PC-9 (cell line): ENCODE measurements around the gene ESR2. TPM values are rescaled to one million over a fixed set of nuclear protein-coding genes. Genes with fewer than 3 reads are reported as not detected.

ENCODE experiments used
- BruUV-seq: library from RNA; stranded (reverse); fragments of 400-500 nt; replicated peaks from 2 replicates; lab custom pipeline; 2021; lab: Mats Ljungman, UMichigan
- CTCF ChIA-PET: fragments of 300-600 bp; sonication (Branson Sonifier 250); formaldehyde crosslinking; loops from one replicate; lab custom pipeline; 2022; ENCODE audit warnings: antibody characterized with exemption; lab: Charles Lee
- POLR2A ChIA-PET: fragments of 300-600 bp; sonication (Branson Sonifier 250); formaldehyde crosslinking; loops from one replicate; lab custom pipeline; 2022; ENCODE audit warnings: antibody characterized with exemption; ENCODE audit not compliant: unreplicated experiment; lab: Charles Lee
- DNase-seq, 2 experiments: peaks; one replicate each; pipeline versions ENCODE4 v3.0.0 to v3.0.0-alpha.2; 2015 to 2022; ENCODE audit warnings: mixed read lengths in 1 of 2
- H2AFZ ChIP-seq: fragments of 200-600 bp; sonication (generic); 2 replicates; pipeline ENCODE4 v1.8.1; 2017; ENCODE audit warnings: antibody characterized with exemption
- H3F3A ChIP-seq: fragments of 200-600 bp; sonication (generic); 2 replicates; pipeline ENCODE4 v1.8.1; 2017; ENCODE audit warnings: antibody characterized with exemption, mild to moderate bottlenecking, low read depth; ENCODE audit not compliant: insufficient read depth
- H3K27ac ChIP-seq: fragments of 200-600 bp; sonication (generic); 2 replicates; pipeline ENCODE4 v1.6.1; 2016; ENCODE audit warnings: mixed run types
- H3K27me3 ChIP-seq: fragments of 200-600 bp; sonication (generic); 2 replicates; pipeline ENCODE4 v1.6.1; 2016; ENCODE audit warnings: low read depth, mixed run types; ENCODE audit not compliant: insufficient read depth
- H3K36me3 ChIP-seq: fragments of 200-600 bp; sonication (generic); 2 replicates; pipeline ENCODE4 v1.6.1; 2016; ENCODE audit warnings: low read depth, mixed run types
- H3K4me1 ChIP-seq: fragments of 200-600 bp; sonication (generic); replicated peaks from 2 replicates; pipeline ENCODE4 v1.6.1; 2016; ENCODE audit warnings: mixed run types; ENCODE audit not compliant: insufficient read depth
- H3K4me2 ChIP-seq: fragments of 200-600 bp; sonication (generic); 2 replicates; pipeline ENCODE4 v1.6.1; 2017; ENCODE audit warnings: mixed run types
- H3K4me3 ChIP-seq: fragments of 200-600 bp; sonication (generic); 2 replicates; pipeline ENCODE4 v1.6.1; 2016; ENCODE audit warnings: mixed run types
- H3K79me2 ChIP-seq: fragments of 200-600 bp; sonication (generic); 2 replicates; pipeline ENCODE4 v1.6.1; 2017; ENCODE audit warnings: low read depth, mixed run types
- H3K9me2 ChIP-seq: fragments of 200-600 bp; sonication (generic); 2 replicates; pipeline ENCODE4 v1.8.1; 2017; ENCODE audit warnings: mild to moderate bottlenecking; ENCODE audit not compliant: insufficient read depth
- H3K9me3 ChIP-seq: fragments of 200-600 bp; sonication (generic); 2 replicates; pipeline ENCODE4 v1.8.1; 2016; ENCODE audit warnings: low read depth; ENCODE audit not compliant: insufficient read depth
- H4K20me1 ChIP-seq: fragments of 200-600 bp; sonication (generic); 2 replicates; pipeline ENCODE4 v1.8.1; 2017; ENCODE audit not compliant: insufficient read depth
- EZH2 ChIP-seq: fragments of 200-600 bp; sonication (generic); IDR thresholded peaks from 2 replicates; pipeline ENCODE4 v1.8.0; 2017; ENCODE audit warnings: antibody characterized with exemption, low read depth
- intact Hi-C: fragments of 100-400 bp; cut with micrococcal nuclease; formaldehyde crosslinking; loops from one replicate; pipeline ENCODE4 v1.10.0; 2022; ENCODE audit not compliant: unreplicated experiment
- total RNA-seq: library from RNA; stranded (reverse); gene quantifications from 2 replicates; pipeline ENCODE4 v1.2.3, GENCODE V29; 2021
- TF ChIP-seq, protein P1 (sequence below): fragments of 200-600 bp; sonication (generic); conservative IDR thresholded peaks from 2 replicates; pipeline ENCODE4 v1.6.1; 2017; ENCODE audit warnings: mixed run types, antibody characterized with exemption, mild to moderate bottlenecking, moderate library complexity

ESR2 gene
- total RNA-seq, 1 experiment from 2014 or later: 0.20 TPM

DNA sequence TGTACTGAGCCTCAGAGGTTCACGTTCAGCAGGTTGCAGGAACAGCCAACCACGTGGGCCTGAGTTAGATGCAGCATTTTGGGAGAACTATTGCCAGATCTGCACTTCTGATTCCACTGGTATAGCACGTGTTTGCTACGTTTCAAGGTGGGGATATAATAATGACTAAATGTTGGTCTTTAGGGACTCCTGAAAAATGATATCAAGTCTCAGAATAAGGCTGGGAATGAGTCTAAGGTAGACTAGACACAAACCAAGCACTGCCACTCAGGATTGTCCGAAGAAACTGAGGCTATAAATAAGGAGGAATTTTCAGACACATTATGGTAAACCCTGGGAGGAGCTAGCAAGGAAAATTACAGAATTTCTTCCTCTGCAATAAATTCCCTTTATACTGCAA, 98.1 kb downstream of the ESR2 start:
- TF ChIP-seq EZH2: no peak
- TF ChIP-seq, protein P1, sequence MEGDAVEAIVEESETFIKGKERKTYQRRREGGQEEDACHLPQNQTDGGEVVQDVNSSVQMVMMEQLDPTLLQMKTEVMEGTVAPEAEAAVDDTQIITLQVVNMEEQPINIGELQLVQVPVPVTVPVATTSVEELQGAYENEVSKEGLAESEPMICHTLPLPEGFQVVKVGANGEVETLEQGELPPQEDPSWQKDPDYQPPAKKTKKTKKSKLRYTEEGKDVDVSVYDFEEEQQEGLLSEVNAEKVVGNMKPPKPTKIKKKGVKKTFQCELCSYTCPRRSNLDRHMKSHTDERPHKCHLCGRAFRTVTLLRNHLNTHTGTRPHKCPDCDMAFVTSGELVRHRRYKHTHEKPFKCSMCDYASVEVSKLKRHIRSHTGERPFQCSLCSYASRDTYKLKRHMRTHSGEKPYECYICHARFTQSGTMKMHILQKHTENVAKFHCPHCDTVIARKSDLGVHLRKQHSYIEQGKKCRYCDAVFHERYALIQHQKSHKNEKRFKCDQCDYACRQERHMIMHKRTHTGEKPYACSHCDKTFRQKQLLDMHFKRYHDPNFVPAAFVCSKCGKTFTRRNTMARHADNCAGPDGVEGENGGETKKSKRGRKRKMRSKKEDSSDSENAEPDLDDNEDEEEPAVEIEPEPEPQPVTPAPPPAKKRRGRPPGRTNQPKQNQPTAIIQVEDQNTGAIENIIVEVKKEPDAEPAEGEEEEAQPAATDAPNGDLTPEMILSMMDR: no peak
- H3K4me1 ChIP-seq: peaks cover 13% of the 10 kb centered on the region
- no peaks in the 10 kb centered on the region for H3K79me2 ChIP-seq
- H3K27ac ChIP-seq: no peak overlapping the region
- H3K9me2 ChIP-seq: no peaks in the 10 kb centered on the region
- H2AFZ ChIP-seq: no peak overlapping the region
- no peaks in the 10 kb centered on the region for H3K36me3 ChIP-seq
- H3K27me3 ChIP-seq: no peaks in the 10 kb centered on the region
- ChIA-PET POLR2A (no interaction called here), CTCF (no interaction called here)
- intact Hi-C loops: no loop called here
- H4K20me1 ChIP-seq: no peaks in the 10 kb centered on the region
- DNase-seq: no peak
- H3K4me3 ChIP-seq: no peak overlapping the region
- no peaks in the 10 kb centered on the region for H3K9me3 ChIP-seq
- no peaks in the 10 kb centered on the region for H3F3A ChIP-seq
- no TSS peak for BruUV-seq
- H3K4me2 ChIP-seq: no peak overlapping the region

- no peak for TF ChIP-seq EZH2
- TF ChIP-seq, protein P1: no peak
These were observed 99.0 kb downstream of the ESR2 start for GRCh38 chr14:64195199-64195598.

GRCh38 chr14:64194404-64194803, 99.8 kb downstream of the ESR2 start:
- H3K79me2 ChIP-seq: no peaks in the 10 kb centered on the region
- H3K9me2 ChIP-seq: no peaks in the 10 kb centered on the region
- no peak for DNase-seq
- no peaks in the 10 kb centered on the region for H3K36me3 ChIP-seq
- ChIA-PET POLR2A (no interaction called here), CTCF (no interaction called here)
- H3K9me3 ChIP-seq: no peaks in the 10 kb centered on the region
- H4K20me1 ChIP-seq: no peaks in the 10 kb centered on the region
- 0 out of 2 replicates have a peak overlapping the region, but pooled peaks have one; percentile 2 for H3K4me2 ChIP-seq
- no TSS peak for BruUV-seq
- intact Hi-C loops: no loop called here
- H3F3A ChIP-seq: no peaks in the 10 kb centered on the region
- no peak for TF ChIP-seq EZH2
- TF ChIP-seq, protein P1: no peak
- H3K27ac ChIP-seq: no peak overlapping the region
- H2AFZ ChIP-seq: peak overlapping the region; percentile 22
- no peaks in the 10 kb centered on the region for H3K27me3 ChIP-seq
- no peak overlapping the region for H3K4me3 ChIP-seq
- H3K4me1 ChIP-seq: peaks cover 13% of the 10 kb centered on the region

More at GRCh38 chr14:64195199-64195598, 99.0 kb downstream of the ESR2 start:
- Histone ChIP-seq H3K27ac (no peak overlapping the region), H2AFZ (no peak overlapping the region), H3K4me3 (no peak overlapping the region), H3K4me2 (no peak overlapping the region), H3K27me3 (no peaks in the 10 kb centered on the region), H3F3A (no peaks in the 10 kb centered on the region), H3K79me2 (no peaks in the 10 kb centered on the region), H3K36me3 (no peaks in the 10 kb centered on the region), H3K9me2 (no peaks in the 10 kb centered on the region), H3K4me1 (peaks cover 13% of the 10 kb centered on the region), H3K9me3 (no peaks in the 10 kb centered on the region), H4K20me1 (no peaks in the 10 kb centered on the region)
- ChIA-PET CTCF (interaction anchor here (0.5 kb wide), 1 partner anchor 377 kb away, joined by 3 read pairs; no protein-coding TSS in a partner anchor), POLR2A (no interaction called here)
- no TSS peak for BruUV-seq
- intact Hi-C loops: no loop called here
- no peak for DNase-seq
